ENCODE measurements around the gene METTL6.
"Not testable (repeated sequence)": the region's sequence is repeated elsewhere in the genome, so short reads cannot be mapped to it uniquely, and the experiment has no call there.

DNA sequence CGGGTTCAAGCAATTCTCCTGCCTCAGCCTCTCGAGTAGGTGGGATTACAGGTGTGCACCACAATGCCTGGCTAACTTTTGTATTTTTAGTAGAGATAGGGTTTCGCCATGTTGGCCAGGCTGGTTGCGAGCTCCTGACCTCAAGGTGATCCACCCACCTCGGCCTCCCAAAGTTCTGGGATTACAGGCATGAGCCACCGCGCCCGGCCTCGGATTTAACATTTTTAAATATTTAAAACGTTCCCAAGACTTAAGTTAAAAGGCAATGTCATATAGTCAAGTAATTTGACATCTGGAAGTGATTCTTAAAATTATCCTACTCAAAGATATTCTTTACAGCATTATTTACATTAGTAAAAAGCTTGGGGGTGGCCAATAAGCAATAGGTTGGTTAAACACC, 29.6 kb upstream of the METTL6 start:
- TF ChIP-seq, protein P1, sequence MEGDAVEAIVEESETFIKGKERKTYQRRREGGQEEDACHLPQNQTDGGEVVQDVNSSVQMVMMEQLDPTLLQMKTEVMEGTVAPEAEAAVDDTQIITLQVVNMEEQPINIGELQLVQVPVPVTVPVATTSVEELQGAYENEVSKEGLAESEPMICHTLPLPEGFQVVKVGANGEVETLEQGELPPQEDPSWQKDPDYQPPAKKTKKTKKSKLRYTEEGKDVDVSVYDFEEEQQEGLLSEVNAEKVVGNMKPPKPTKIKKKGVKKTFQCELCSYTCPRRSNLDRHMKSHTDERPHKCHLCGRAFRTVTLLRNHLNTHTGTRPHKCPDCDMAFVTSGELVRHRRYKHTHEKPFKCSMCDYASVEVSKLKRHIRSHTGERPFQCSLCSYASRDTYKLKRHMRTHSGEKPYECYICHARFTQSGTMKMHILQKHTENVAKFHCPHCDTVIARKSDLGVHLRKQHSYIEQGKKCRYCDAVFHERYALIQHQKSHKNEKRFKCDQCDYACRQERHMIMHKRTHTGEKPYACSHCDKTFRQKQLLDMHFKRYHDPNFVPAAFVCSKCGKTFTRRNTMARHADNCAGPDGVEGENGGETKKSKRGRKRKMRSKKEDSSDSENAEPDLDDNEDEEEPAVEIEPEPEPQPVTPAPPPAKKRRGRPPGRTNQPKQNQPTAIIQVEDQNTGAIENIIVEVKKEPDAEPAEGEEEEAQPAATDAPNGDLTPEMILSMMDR (IDR thresholded peaks at IDR 0.05), result not testable (repeated sequence)
- not testable (repeated sequence) for TF ChIP-seq POLR2A, POLR2AphosphoS5 (IDR thresholded peaks at IDR 0.05)
